SK-N-SH (cell line): Measurements from ENCODE around the gene EPB41L4B.

Experiments
- CHD2 ChIP-seq: fragments of 150-350 bp; IDR thresholded peaks from 2 replicates; pipeline ENCODE4 v1.6.1; 2018; ENCODE audit warnings: low read length; ENCODE audit not compliant: partially characterized antibody
- CTCF ChIP-seq: fragments of 200-600 bp; sonication (generic); IDR thresholded peaks from 2 replicates; pipeline ENCODE4 v1.6.1; 2017; ENCODE audit warnings: antibody characterized with exemption, mild to moderate bottlenecking, moderate library complexity
- FOXJ3 ChIP-seq: sonication (generic); formaldehyde crosslinking; IDR thresholded peaks from 2 replicates; pipeline ENCODE4 v1.5.1; 2020; ENCODE audit warnings: mild to moderate bottlenecking, missing genetic modification reagents
- MAX ChIP-seq: IDR thresholded peaks from 2 replicates; pipeline ENCODE4 v1.4.0; 2012; ENCODE audit warnings: low read depth
- MEF2A ChIP-seq: IDR thresholded peaks from 2 replicates; pipeline ENCODE4 v1.4.0; 2012; ENCODE audit warnings: low read depth, borderline replicate concordance
- NFIC ChIP-seq: IDR thresholded peaks from 2 replicates; pipeline ENCODE4 v1.4.0; 2012; ENCODE audit warnings: borderline replicate concordance
- POLR2AphosphoS5 ChIP-seq: IDR thresholded peaks from 2 replicates; pipeline ENCODE4 v1.6.1; 2012; ENCODE audit warnings: low read depth, low read length
- REST ChIP-seq: IDR thresholded peaks from 2 replicates; pipeline ENCODE4 v1.6.1; 2012; ENCODE audit warnings: mild to moderate bottlenecking, low read depth, low read length, moderate library complexity
- RXRA ChIP-seq: IDR thresholded peaks from 2 replicates; pipeline ENCODE4 v1.4.0; 2012; ENCODE audit warnings: low read depth, mild to moderate bottlenecking, borderline replicate concordance
- SIN3A ChIP-seq: IDR thresholded peaks from 2 replicates; pipeline ENCODE4 v1.6.1; 2012; ENCODE audit warnings: low read depth, mild to moderate bottlenecking, low read length, moderate library complexity, borderline replicate concordance
- SMC3 ChIP-seq: IDR thresholded peaks from 2 replicates; pipeline ENCODE4 v1.6.1; 2012; ENCODE audit warnings: low read depth, low read length, improper control_type of control experiment
- TAF1 ChIP-seq: IDR thresholded peaks from 2 replicates; pipeline ENCODE4 v1.6.1; 2012; ENCODE audit warnings: low read depth, mild to moderate bottlenecking, low read length, moderate library complexity, borderline replicate concordance
- TEAD4 ChIP-seq: IDR thresholded peaks from 2 replicates; pipeline ENCODE4 v1.4.0; 2012; ENCODE audit warnings: mild to moderate bottlenecking, borderline replicate concordance; ENCODE audit not compliant: insufficient read depth
- USF2 ChIP-seq: fragments of 150-350 bp; IDR thresholded peaks from 2 replicates; pipeline ENCODE4 v1.6.1; 2017; ENCODE audit warnings: antibody characterized with exemption, low read length, low read depth, borderline replicate concordance

- TF ChIP-seq POLR2AphosphoS5 (no peak), CTCF (no peak), SIN3A (no peak), MAX (no peak), TEAD4 (no peak), USF2 (no peak), TAF1 (no peak), SMC3 (no peak), CHD2 (no peak), NFIC (no peak), REST (no peak), MEF2A (no peak), RXRA (no peak), FOXJ3 (CRISPR knock-in tag) (no peak)
Observed at GRCh38 chr9:109166171-109166770, 154.6 kb downstream of the EPB41L4B start.
